ENCODE data around the gene FARSA. TPM values are rescaled to one million over a fixed set of nuclear protein-coding genes. Genes with fewer than 3 reads are reported as not detected.
"Not testable (repeated sequence)": the region's sequence is repeated elsewhere in the genome, so short reads cannot be mapped to it uniquely, and the experiment has no call there.

FARSA gene
- polyA plus RNA-seq, 1 donor = 42.6 TPM

DNA sequence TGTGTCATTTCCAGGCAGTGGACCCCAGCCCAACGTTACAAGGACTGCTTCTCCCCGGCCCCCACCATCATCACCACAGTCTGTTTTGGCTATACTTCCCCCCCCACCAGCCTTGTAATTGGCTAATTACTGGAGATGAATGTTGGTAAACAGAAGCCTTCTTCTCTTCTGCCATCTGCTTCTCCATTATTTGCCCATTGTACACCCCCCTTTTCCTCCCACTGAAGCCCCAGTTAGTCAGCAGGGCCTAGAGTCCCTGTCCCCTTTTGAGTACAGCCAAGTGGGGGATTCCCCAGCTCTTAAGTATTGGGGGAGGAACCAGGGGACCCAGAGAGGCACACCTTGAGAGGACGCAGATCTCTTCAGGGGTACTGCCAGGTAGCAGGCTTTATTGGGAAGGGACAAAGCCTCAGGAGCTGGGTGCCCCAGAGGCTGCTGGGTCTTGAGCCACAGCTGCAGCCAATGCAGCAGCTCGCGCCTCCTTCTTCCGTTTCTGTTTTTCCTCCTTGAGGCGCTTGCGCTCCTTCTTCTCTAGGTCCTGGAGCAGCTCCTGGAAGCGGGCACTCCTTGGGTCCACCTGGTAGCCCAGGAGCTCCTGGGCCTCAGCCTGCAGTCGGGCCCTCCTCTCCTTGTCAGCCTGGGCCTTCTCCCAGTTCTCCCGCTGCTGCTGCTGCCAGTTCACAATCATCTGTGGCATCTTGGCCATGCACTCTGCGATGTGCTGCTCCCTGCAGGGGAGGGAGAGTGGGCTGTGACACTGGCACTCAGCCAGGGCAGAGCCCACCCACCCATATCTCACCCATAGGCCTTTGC lies 20.5 kb upstream of the FARSA start:
- no peak for DNase-seq (ENCODE audit: low read depth)

DNA sequence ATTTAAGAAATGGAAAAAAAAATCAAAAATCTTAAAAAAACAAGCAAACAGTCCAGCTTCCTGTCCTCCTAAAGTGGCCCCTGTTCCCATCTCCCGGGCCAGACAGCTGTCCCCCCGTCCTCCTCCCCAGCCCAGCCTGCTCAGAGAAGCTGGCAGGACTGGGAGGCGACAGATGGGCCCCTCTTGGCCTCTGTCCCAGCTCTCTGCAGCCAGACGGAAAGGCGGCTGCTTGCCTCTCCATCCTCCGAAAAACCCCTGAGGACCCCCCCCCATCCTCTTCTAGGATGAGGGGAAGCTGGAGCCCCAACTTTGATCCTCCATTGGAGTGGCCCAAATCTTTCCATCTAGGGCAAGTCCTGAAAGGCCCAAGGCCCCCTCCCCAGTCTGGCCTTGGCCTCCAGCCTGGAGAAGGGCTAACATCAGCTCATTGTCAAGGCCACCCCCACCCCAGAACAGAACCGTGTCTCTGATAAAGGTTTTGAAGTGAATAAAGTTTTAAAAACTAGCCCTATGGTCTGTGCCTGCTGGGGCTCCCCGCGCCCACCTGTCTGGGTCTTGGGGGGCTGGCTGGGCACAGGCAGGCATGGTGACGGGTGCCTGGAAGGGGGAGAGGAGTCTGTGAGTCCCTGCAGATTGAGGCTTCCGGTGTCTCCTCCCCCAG lies 19.8 kb upstream of the FARSA start:
- no peak for DNase-seq (ENCODE audit: low read depth)

GRCh38 chr19:12952488-12953137 lies 19.1 kb upstream of the FARSA start:
- DNase-seq (ENCODE audit: low read depth) = no peak

- DNase-seq (ENCODE audit: low read depth) = not testable (repeated sequence)
Measured at GRCh38 chr19:12952050-12952449, 18.5 kb upstream of the FARSA start.

- DNase-seq (ENCODE audit: low read depth) = no peak
Measured at GRCh38 chr19:12949363-12950283, 16.1 kb upstream of the FARSA start.

- DNase-seq (ENCODE audit: low read depth) = no peak
Measured at GRCh38 chr19:12948612-12949362, 15.3 kb upstream of the FARSA start.

- no peak for DNase-seq (ENCODE audit: low read depth)
Measured at GRCh38 chr19:12947702-12948611, 14.4 kb upstream of the FARSA start.

DNA sequence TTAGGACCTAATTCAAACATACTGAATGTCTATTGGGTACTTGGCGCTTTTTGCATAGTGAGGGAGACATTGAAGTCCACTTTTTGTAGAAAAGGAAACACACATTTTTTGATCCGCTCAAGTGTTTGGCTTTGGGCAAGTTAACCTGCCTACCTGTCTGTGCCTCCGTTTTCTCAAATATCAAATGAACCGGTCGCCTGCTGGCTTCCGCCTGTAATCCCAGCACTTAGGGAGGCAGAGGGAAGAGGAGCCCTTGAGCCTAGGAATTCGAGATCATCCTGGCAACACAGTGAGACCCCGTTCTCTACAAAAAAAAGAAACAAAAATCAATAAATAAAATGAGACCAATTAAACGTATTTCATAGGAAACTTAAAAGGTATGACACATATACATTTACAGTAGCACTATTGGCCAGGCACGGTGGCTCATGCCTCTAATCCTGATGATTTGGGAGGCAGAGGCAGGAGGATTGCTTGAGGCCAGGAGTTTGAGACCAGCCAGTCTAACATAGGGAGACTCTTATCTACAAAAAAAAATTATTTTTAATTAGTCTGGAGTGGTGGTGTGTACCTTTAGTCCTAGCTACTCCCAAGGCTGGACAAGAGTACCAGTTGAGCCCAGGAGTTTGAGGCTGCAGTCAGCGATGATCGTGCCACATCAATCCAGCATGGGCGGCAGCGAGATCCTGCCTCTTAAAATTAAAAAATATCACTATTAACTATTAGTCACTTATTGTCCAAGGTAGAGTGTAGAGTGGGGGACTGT lies 13.4 kb upstream of the FARSA start:
- DNase-seq (ENCODE audit: low read depth) = no peak

DNA sequence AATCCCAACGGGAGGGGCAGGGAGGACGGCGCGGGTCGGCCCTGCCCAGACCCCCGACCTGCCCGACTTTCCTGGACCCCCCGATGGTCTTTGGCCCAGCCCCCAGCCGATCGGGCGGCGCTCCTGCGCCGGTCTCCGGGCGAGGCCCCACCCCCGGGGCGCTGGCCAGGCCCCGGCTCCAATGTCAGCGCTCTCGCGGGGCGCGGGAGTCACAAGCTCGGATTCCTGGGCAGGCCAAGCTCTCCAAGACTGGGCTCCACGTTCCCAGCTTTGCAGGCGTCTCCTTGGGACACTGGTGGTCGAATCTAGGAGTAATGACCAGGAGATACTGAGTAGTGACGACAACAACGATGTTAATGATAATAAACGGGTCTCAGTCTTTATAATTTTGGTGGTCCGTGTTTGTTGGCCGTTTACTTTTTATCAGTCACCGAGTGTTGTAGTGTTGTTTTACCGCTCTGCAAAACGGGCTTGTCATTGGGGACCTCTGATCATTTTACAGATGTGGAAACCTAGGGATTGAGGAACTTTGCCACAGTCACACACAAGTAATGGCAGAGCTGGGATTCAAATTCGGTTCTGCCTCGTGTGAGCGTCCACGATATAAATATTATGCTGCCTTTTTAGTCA lies 12.7 kb upstream of the FARSA start:
- DNase-seq (ENCODE audit: low read depth) = no peak

DNA sequence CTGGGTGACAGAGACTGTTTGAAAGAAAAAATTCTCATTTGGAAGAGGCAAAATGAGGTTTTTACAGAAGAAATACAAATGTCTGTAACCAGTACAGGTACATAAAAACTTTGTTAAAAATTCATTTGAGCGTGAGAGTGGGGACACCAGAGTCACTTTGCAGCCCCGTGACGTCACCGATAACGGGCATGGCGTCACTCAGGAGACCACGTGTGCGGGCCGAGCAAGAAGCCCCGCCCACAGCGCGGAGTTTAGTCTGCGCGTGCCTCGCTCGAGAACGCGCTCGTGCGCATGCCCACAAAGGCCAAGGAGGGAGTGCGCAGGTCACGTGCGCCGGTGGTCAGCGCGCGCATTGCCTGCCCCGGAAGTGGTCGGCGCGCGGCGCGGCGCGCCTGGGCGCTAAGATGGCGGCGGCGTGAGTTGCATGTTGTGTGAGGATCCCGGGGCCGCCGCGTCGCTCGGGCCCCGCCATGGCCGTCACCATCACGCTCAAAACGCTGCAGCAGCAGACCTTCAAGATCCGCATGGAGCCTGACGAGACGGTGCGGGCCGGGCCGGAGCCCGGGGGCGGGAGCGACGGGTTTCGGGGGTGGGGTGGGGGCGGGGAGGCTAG lies 12.1 kb upstream of the FARSA start, which contains the start of gene RAD23A:
Gene RAD23A, plus strand, starts transcription at position 384 of the 613 bp plus-strand sequence. Its CDS starts 87 bp downstream, at position 471.
- peak; percentile 93 for DNase-seq (ENCODE audit: low read depth)

- DNase-seq (ENCODE audit: low read depth) = no peak
Measured at GRCh38 chr19:12944104-12944674, 10.7 kb upstream of the FARSA start.

DNA sequence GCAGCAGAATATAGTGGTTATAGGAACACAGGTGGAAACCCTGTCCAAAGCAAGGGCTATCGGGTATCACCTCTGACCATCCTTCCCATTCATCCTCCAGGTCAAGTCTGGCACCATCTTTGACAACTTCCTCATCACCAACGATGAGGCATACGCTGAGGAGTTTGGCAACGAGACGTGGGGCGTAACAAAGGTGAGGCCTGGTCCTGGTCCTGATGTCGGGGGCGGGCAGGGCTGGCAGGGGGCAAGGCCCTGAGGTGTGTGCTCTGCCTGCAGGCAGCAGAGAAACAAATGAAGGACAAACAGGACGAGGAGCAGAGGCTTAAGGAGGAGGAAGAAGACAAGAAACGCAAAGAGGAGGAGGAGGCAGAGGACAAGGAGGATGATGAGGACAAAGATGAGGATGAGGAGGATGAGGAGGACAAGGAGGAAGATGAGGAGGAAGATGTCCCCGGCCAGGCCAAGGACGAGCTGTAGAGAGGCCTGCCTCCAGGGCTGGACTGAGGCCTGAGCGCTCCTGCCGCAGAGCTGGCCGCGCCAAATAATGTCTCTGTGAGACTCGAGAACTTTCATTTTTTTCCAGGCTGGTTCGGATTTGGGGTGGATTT lies 10.0 kb upstream of the FARSA start:
- DNase-seq (ENCODE audit: low read depth) = no peak

DNA sequence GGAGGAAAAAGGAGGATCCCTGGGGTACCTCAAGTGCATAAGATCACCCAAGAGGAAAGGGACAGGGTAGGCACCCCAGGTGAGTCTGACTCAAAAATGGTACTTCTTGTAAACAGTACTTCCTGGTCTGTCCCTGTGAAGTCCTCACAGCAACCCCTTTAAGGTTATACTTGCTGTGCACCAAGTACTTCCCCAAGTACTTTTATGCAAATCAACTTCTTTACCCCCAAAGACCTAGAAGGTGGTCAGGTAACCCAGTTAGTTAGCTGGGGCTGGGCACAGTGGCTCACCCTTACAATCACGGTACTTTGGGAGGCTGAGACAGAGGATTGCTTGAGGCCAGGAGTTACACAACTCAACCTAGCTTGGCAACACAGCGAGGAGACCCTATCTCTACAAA lies 7.4 kb upstream of the FARSA start:
- DNase-seq (ENCODE audit: low read depth) = no peak

DNA sequence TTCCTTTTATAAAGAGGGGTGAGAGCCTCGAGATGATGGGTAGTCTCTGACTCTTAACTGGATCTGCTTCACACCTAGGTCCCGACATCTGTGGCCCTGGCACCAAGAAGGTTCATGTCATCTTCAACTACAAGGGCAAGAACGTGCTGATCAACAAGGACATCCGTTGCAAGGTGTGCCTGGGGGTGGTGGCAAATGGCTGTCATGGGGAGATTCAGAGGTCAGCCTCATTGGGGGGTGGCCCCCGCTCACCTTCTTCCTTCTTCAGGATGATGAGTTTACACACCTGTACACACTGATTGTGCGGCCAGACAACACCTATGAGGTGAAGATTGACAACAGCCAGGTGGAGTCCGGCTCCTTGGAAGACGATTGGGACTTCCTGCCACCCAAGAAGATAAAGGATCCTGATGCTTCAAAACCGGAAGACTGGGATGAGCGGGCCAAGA lies 6.5 kb upstream of the FARSA start:
- no peak for DNase-seq (ENCODE audit: low read depth)

DNA sequence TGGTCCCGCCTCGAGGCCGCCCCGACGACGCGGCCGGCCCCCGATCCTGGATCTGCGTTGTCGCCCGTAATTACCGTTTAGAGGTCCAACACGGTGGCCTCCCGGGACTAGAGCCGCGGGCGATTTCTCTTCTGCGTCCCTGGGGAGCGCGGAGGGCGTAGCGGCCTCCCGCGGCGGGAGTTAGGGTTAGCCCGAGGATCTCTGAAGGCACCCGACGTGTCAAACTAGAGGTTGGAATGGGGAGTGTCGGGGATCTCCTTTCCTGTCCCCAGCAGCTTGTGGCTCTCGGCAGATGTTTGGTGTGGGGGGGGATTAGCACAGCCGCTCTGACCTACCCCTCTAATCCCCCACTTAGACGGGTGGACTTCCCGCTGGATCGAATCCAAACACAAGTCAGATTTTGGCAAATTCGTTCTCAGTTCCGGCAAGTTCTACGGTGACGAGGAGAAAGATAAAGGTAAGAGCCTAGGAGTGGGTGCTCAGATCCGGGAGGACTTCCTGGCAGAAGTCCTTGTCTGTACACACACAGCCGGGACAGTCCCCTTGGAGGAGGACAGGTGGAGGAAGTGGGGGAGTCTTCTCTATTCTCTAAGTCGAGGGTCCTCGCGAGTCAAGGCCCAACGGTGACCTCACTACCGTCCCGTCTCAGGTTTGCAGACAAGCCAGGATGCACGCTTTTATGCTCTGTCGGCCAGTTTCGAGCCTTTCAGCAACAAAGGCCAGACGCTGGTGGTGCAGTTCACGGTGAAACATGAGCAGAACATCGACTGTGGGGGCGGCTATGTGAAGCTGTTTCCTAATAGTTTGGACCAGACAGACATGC lies 5.5 kb upstream of the FARSA start:
- DNase-seq (ENCODE audit: low read depth) = no peak
